OCI-LY3 (cell line): Measurements from ENCODE around the gene POLR3B.

Source experiments
- H2AFZ ChIP-seq: fragments of 200-600, 300-600 bp; shearing (Covaris generic); 2 replicates; pipeline ENCODE4 v1.6.0; 2014; ENCODE audit warnings: antibody characterized with exemption, low read depth, low read length
- H3K27ac ChIP-seq: fragments of 200-600, 300-600 bp; sonication (generic); 2 replicates; pipeline ENCODE4 v1.5.1; 2014; ENCODE audit warnings: mild to moderate bottlenecking, low read length, moderate library complexity, mixed read lengths
- H3K27me3 ChIP-seq: fragments of 200-600, 300-600 bp; sonication (generic); 2 replicates; pipeline ENCODE4 v1.6.1; 2014; ENCODE audit warnings: low read depth, low read length, mixed read lengths
- H3K36me3 ChIP-seq: fragments of 200-600, 300-600 bp; sonication (generic); replicated peaks from 2 replicates; pipeline ENCODE3; 2014; ENCODE audit warnings: low read depth, low read length, mixed read lengths
- H3K4me1 ChIP-seq: fragments of 300-600, 200-600 bp; sonication (generic); 2 replicates; pipeline ENCODE4 v1.6.1; 2014; ENCODE audit warnings: low read length, mixed read lengths
- H3K4me2 ChIP-seq: fragments of 200-600, 300-600 bp; sonication (generic); 2 replicates; pipeline ENCODE4 v1.6.1; 2014; ENCODE audit warnings: low read length, mixed read lengths
- H3K4me3 ChIP-seq: fragments of 300-600, 200-600 bp; sonication (generic); 2 replicates; pipeline ENCODE4 v1.5.1; 2014; ENCODE audit warnings: antibody characterized with exemption, mild to moderate bottlenecking, low read length, moderate library complexity
- H3K79me2 ChIP-seq: fragments of 300-600, 200-600 bp; shearing (Covaris generic); 2 replicates; pipeline ENCODE4 v1.6.1; 2014; ENCODE audit warnings: mild to moderate bottlenecking, low read length, mixed read lengths
- H3K9ac ChIP-seq: fragments of 300-600, 200-600 bp; shearing (Covaris generic); 2 replicates; pipeline ENCODE4 v1.6.0; 2014; ENCODE audit warnings: mild to moderate bottlenecking, low read length, moderate library complexity
- H3K9me3 ChIP-seq: fragments of 200-600, 300-600 bp; shearing (Covaris generic); 2 replicates; pipeline ENCODE4 v1.6.1; 2014; ENCODE audit warnings: low read length, mixed read lengths; ENCODE audit not compliant: insufficient read depth
- H4K20me1 ChIP-seq: fragments of 200-600, 300-600 bp; sonication (generic); 2 replicates; pipeline ENCODE4 v1.6.1; 2016; ENCODE audit warnings: low read length, mixed read lengths; ENCODE audit not compliant: insufficient read depth
- EZH2phosphoT487 ChIP-seq: fragments of 200-600 bp; shearing (Covaris generic); IDR thresholded peaks from 2 replicates; pipeline ENCODE4 v1.6.1; 2018; ENCODE audit warnings: antibody characterized with exemption, mixed run types, low read depth
- TF ChIP-seq, protein P1 (sequence below): fragments of 200-600, 300-600 bp; sonication (generic); IDR thresholded peaks from 2 replicates; pipeline ENCODE4 v1.5.1; 2014; ENCODE audit warnings: antibody characterized with exemption, low read length, low read depth

POLR3B gene

GRCh38 chr12:106428384-106428783 lies 70.8 kb downstream of the POLR3B start:
- H3K36me3 ChIP-seq = no peaks in the 10 kb centered on the region
- no peaks in the 10 kb centered on the region for H3K9me3 ChIP-seq
- H3K9ac ChIP-seq = no peak overlapping the region
- H3K4me2 ChIP-seq = no peak overlapping the region
- no peak overlapping the region for H2AFZ ChIP-seq
- H4K20me1 ChIP-seq = no peaks in the 10 kb centered on the region
- H3K27me3 ChIP-seq = no peaks in the 10 kb centered on the region
- TF ChIP-seq, protein P1, sequence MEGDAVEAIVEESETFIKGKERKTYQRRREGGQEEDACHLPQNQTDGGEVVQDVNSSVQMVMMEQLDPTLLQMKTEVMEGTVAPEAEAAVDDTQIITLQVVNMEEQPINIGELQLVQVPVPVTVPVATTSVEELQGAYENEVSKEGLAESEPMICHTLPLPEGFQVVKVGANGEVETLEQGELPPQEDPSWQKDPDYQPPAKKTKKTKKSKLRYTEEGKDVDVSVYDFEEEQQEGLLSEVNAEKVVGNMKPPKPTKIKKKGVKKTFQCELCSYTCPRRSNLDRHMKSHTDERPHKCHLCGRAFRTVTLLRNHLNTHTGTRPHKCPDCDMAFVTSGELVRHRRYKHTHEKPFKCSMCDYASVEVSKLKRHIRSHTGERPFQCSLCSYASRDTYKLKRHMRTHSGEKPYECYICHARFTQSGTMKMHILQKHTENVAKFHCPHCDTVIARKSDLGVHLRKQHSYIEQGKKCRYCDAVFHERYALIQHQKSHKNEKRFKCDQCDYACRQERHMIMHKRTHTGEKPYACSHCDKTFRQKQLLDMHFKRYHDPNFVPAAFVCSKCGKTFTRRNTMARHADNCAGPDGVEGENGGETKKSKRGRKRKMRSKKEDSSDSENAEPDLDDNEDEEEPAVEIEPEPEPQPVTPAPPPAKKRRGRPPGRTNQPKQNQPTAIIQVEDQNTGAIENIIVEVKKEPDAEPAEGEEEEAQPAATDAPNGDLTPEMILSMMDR = no peak
- no peak for TF ChIP-seq EZH2phosphoT487
- no peak overlapping the region for H3K4me3 ChIP-seq
- H3K79me2 ChIP-seq = no peaks in the 10 kb centered on the region
- no peaks in the 10 kb centered on the region for H3K4me1 ChIP-seq
- H3K27ac ChIP-seq = no peak overlapping the region

DNA sequence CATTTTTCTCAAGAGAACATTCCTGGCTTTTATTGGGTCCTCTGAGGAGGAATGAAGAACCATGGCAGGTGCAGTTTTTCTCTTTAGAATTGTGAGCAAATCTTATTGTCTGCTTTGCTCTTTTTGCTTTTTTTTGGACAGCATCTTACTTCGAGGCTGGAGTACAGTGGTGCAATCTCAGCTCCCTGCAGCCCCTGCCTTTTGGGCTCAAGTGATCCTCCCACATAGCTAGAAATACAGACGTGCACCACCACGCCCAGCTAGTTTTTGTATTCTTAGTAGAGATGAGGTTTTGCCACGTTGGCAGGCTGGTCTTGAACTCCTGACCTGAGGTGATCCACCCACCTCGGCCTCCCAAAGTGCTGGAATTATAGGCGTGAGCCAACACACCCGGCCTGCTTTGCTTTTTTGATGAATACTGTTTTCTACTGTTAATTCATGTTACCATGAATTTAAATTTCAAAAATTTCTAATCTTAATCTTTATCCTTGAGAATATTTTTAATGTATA lies 71.5 kb downstream of the POLR3B start:
- no peaks in the 10 kb centered on the region for H3K27me3 ChIP-seq
- H3K4me3 ChIP-seq = no peak overlapping the region
- no peaks in the 10 kb centered on the region for H3K9me3 ChIP-seq
- H3K27ac ChIP-seq = no peak overlapping the region
- no peak overlapping the region for H3K9ac ChIP-seq
- H3K36me3 ChIP-seq = no peaks in the 10 kb centered on the region
- no peaks in the 10 kb centered on the region for H3K79me2 ChIP-seq
- no peak for TF ChIP-seq EZH2phosphoT487
- TF ChIP-seq, protein P1 = no peak
- H3K4me1 ChIP-seq = no peaks in the 10 kb centered on the region
- H4K20me1 ChIP-seq = no peaks in the 10 kb centered on the region
- H2AFZ ChIP-seq = no peak overlapping the region
- no peak overlapping the region for H3K4me2 ChIP-seq

DNA sequence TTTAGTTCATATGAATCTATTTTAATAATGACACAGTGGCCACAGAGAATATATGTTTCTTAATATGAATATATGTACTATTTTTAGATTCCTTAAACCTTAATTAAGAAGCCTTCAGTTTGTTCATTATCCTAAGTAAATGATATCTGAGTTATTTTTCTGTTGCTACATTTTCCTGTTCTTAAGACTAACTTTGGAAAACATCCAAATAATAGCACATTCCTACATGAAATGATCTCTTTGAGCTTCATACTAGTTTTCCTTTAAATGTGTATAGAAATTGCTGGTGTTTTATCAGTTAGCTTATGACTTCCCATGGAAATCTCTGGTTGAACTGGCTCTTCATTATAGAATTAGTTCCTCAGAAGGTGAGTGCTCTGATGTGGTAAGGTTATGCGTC lies 72.1 kb downstream of the POLR3B start:
- no peaks in the 10 kb centered on the region for H3K36me3 ChIP-seq
- no peak overlapping the region for H3K4me2 ChIP-seq
- no peak overlapping the region for H3K9ac ChIP-seq
- no peaks in the 10 kb centered on the region for H4K20me1 ChIP-seq
- no peak overlapping the region for H2AFZ ChIP-seq
- no peaks in the 10 kb centered on the region for H3K4me1 ChIP-seq
- no peak overlapping the region for H3K4me3 ChIP-seq
- TF ChIP-seq EZH2phosphoT487 = no peak
- TF ChIP-seq, protein P1 = no peak
- no peaks in the 10 kb centered on the region for H3K27me3 ChIP-seq
- H3K79me2 ChIP-seq = no peaks in the 10 kb centered on the region
- no peaks in the 10 kb centered on the region for H3K9me3 ChIP-seq
- H3K27ac ChIP-seq = no peak overlapping the region

DNA sequence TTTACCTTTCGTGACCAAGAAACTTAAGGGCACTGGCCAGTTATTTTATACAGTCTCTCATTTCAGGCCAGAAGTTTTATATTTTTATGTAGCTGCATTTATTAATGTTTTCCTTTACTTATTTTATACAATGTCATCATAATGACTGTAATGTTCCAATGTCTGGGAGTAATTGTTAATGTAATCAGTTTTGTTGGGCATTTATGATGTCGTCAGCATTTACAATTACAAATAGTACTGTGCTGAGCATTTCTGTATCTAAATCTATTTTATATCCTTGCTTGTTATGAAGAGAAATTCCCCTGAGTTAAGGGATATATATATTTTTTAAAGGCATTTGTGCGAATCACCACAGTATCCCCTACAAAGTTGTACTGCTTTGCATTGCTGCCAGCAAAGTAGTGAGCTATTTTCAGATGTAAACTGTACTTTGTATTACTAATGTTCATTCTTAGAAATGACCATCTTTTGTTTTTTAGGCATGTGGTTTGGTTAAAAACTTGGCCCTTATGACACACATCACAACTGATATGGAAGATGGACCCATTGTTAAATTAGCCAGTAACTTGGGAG lies 74.4 kb downstream of the POLR3B start:
- Histone ChIP-seq H3K27ac (no peak overlapping the region), H3K4me3 (no peak overlapping the region), H3K9me3 (no peaks in the 10 kb centered on the region), H3K4me2 (no peak overlapping the region), H3K9ac (no peak overlapping the region), H2AFZ (no peak overlapping the region), H3K36me3 (no peaks in the 10 kb centered on the region), H4K20me1 (no peaks in the 10 kb centered on the region), H3K4me1 (no peaks in the 10 kb centered on the region), H3K27me3 (no peaks in the 10 kb centered on the region), H3K79me2 (no peaks in the 10 kb centered on the region)
- TF ChIP-seq, protein P1 = no peak
- no peak for TF ChIP-seq EZH2phosphoT487
